H9 (cell line): Measurements from ENCODE around the gene SLC22A16. TPM values are rescaled to one million over a fixed set of nuclear protein-coding genes. Genes with fewer than 3 reads are reported as not detected.

Source experiments
- DNase-seq: peaks from one replicate; pipeline ENCODE4 v3.0.0-alpha.2; 2017
- H2AFZ ChIP-seq: one replicate; pipeline ENCODE4 v1.6.1; 2013; ENCODE audit warnings: mild to moderate bottlenecking, low read length, control low read depth, moderate library complexity
- H2AK5ac ChIP-seq: 2 replicates; pipeline ENCODE4 v1.6.1; 2013; ENCODE audit warnings: low read length, control low read depth, mixed read lengths; ENCODE audit not compliant: insufficient read length
- H2BK120ac ChIP-seq: one replicate; pipeline ENCODE4 v1.6.1; 2013; ENCODE audit warnings: low read depth, mild to moderate bottlenecking, low read length, control low read depth, inconsistent platforms; ENCODE audit not compliant: poor library complexity, severe bottlenecking
- H2BK12ac ChIP-seq: 2 replicates; pipeline ENCODE4 v1.6.1; 2013; ENCODE audit warnings: low read length, control low read depth, mixed read lengths, low read depth; ENCODE audit not compliant: insufficient read length
- H2BK15ac ChIP-seq: 2 replicates; pipeline ENCODE4 v1.6.1; 2013; ENCODE audit warnings: low read depth, low read length, control low read depth
- H2BK20ac ChIP-seq: one replicate; pipeline ENCODE4 v1.6.1; 2013; ENCODE audit warnings: low read depth, mild to moderate bottlenecking, low read length, control low read depth, inconsistent platforms; ENCODE audit not compliant: poor library complexity, severe bottlenecking
- H2BK5ac ChIP-seq: 2 replicates; pipeline ENCODE4 v1.6.1; 2013; ENCODE audit warnings: low read length, control low read depth, mixed read lengths; ENCODE audit not compliant: insufficient read length
- H3K14ac ChIP-seq: 2 replicates; pipeline ENCODE4 v1.6.1; 2013; ENCODE audit warnings: low read length, control low read depth; ENCODE audit not compliant: insufficient read depth
- H3K18ac ChIP-seq: 2 replicates; pipeline ENCODE4 v1.6.1; 2013; ENCODE audit warnings: low read depth, mild to moderate bottlenecking, mixed read lengths, low read length, control low read depth; ENCODE audit not compliant: insufficient read length
- H3K23ac ChIP-seq: 2 replicates; pipeline ENCODE4 v1.6.1; 2013; ENCODE audit warnings: low read length, control low read depth, mixed read lengths, low read depth; ENCODE audit not compliant: insufficient read length
- H3K23me2 ChIP-seq: 2 replicates; pipeline ENCODE4 v1.6.1; 2013; ENCODE audit warnings: low read depth, mild to moderate bottlenecking, mixed read lengths, low read length, control low read depth; ENCODE audit not compliant: insufficient read length, poor library complexity, severe bottlenecking
- H3K27ac ChIP-seq: 2 replicates; pipeline ENCODE4 v1.5.1; 2013; ENCODE audit warnings: low read length, control low read depth, mixed read lengths, low read depth; ENCODE audit not compliant: insufficient read length
- H3K27me3 ChIP-seq: 2 replicates; pipeline ENCODE4 v1.6.1; 2013; ENCODE audit warnings: low read length, control low read depth, inconsistent platforms; ENCODE audit not compliant: insufficient read depth
- H3K4ac ChIP-seq: 2 replicates; pipeline ENCODE4 v1.6.1; 2013; ENCODE audit warnings: low read depth, mild to moderate bottlenecking, control low read depth, inconsistent platforms, low read length, moderate library complexity
- H3K4me1 ChIP-seq: 2 replicates; pipeline ENCODE4 v1.6.1; 2013; ENCODE audit warnings: low read length, control low read depth, inconsistent platforms; ENCODE audit not compliant: insufficient read depth
- H3K4me2 ChIP-seq: 2 replicates; pipeline ENCODE4 v1.6.1; 2013; ENCODE audit warnings: low read length, control low read depth, mixed read lengths; ENCODE audit not compliant: insufficient read length, insufficient read depth
- H3K56ac ChIP-seq: 2 replicates; pipeline ENCODE4 v1.6.1; 2013; ENCODE audit warnings: low read depth, mild to moderate bottlenecking, mixed read lengths, low read length, control low read depth; ENCODE audit not compliant: insufficient read length
- H3K79me1 ChIP-seq: 2 replicates; pipeline ENCODE4 v1.6.1; 2013; ENCODE audit warnings: low read depth, mild to moderate bottlenecking, moderate library complexity, low read length, control low read depth, inconsistent platforms; ENCODE audit not compliant: insufficient read depth, poor library complexity, severe bottlenecking
- H3K79me2 ChIP-seq: 2 replicates; pipeline ENCODE4 v1.6.1; 2013; ENCODE audit warnings: low read length, control low read depth, inconsistent platforms; ENCODE audit not compliant: insufficient read depth
- H3K9ac ChIP-seq: 2 replicates; pipeline ENCODE4 v1.6.1; 2013; ENCODE audit warnings: low read length, control low read depth, mixed read lengths; ENCODE audit not compliant: insufficient read length; ENCODE audit errors: extremely low read depth
- H3K9me3 ChIP-seq: one replicate; pipeline ENCODE4 v1.6.1; 2013; ENCODE audit warnings: low read depth, low read length, inconsistent platforms; ENCODE audit not compliant: control insufficient read depth
- H3T11ph ChIP-seq: one replicate; pipeline ENCODE4 v1.6.1; 2013; ENCODE audit warnings: mild to moderate bottlenecking, low read length, control low read depth, inconsistent platforms
- H4K20me1 ChIP-seq: one replicate; pipeline ENCODE4 v1.6.1; 2013; ENCODE audit not compliant: control insufficient read depth, insufficient read length, insufficient read depth
- H4K5ac ChIP-seq: 2 replicates; pipeline ENCODE4 v1.6.1; 2013; ENCODE audit warnings: low read depth, mild to moderate bottlenecking, mixed read lengths, low read length, control low read depth; ENCODE audit not compliant: insufficient read length
- H4K8ac ChIP-seq: replicated peaks from 2 replicates; pipeline ENCODE4 v1.6.1; 2013; ENCODE audit warnings: low read length, control low read depth, mixed read lengths, low read depth; ENCODE audit not compliant: insufficient read length
- H4K91ac ChIP-seq: 2 replicates; pipeline ENCODE4 v1.6.1; 2013; ENCODE audit warnings: low read depth, mild to moderate bottlenecking, moderate library complexity, mixed read lengths, low read length, control low read depth; ENCODE audit not compliant: insufficient read length
- H3K27ac Mint-ChIP-seq, 3 experiments: 2 replicates in 2 of 3; 3 replicates in 1 of 3; pipeline ENCODE4 v1.8.0; 2020 to 2021; ENCODE audit warnings: mixed read lengths in 3 of 3, mild to moderate bottlenecking in 1 of 3, moderate library complexity in 1 of 3
- H3K27me3 Mint-ChIP-seq: 2 replicates; pipeline ENCODE4 v1.8.0; 2021; ENCODE audit warnings: low read depth, mild to moderate bottlenecking, moderate library complexity, mixed read lengths
- H3K36me3 Mint-ChIP-seq, 3 experiments: 2 replicates in 2 of 3; 3 replicates in 1 of 3; pipeline ENCODE4 v1.8.0; 2020 to 2021; ENCODE audit warnings: low read depth in 3 of 3, mixed read lengths in 3 of 3; ENCODE audit not compliant: insufficient read depth in 1 of 3
- H3K4me1 Mint-ChIP-seq, 2 experiments: 2 replicates each; pipeline ENCODE4 v1.8.0; 2020; ENCODE audit warnings: mixed read lengths in 2 of 2
- H3K4me3 Mint-ChIP-seq, 2 experiments: 2 replicates in 1 of 2; 3 replicates in 1 of 2; pipeline ENCODE4 v1.8.0; 2020 to 2021; ENCODE audit warnings: mild to moderate bottlenecking in 2 of 2, mixed read lengths in 2 of 2, moderate library complexity in 1 of 2
- H3K9me3 Mint-ChIP-seq, 2 experiments: 2 replicates in 1 of 2; 3 replicates in 1 of 2; pipeline ENCODE4 v1.8.0; 2020; ENCODE audit warnings: mild to moderate bottlenecking in 2 of 2, mixed read lengths in 2 of 2, moderate library complexity in 1 of 2
- WGBS: extraction: QIAGEN DNeasy Blood & Tissue Kit; methylation state at CpG from one replicate; pipeline ENCODE4 v1.1.7; 2013; ENCODE audit warnings: missing lambda C conversion rate, low lambda C conversion rate, mixed read lengths; ENCODE audit not compliant: insufficient read length; ENCODE audit errors: extremely low coverage; 5-methylcytosine and 5-hydroxymethylcytosine counted together
- total RNA-seq: library from RNA; stranded (reverse); gene quantifications from 2 replicates; pipeline ENCODE4 v1.2.1, GENCODE V29; 2021
- TF ChIP-seq, protein P1 (sequence below): fragments of 200-600 bp; sonication (generic); conservative IDR thresholded peaks from 3 replicates; pipeline ENCODE4 v1.8.0; 2021; ENCODE audit warnings: antibody characterized with exemption, mild to moderate bottlenecking

Gene SLC22A16
- total RNA-seq, 1 experiment from 2014 or later: not detected

DNA sequence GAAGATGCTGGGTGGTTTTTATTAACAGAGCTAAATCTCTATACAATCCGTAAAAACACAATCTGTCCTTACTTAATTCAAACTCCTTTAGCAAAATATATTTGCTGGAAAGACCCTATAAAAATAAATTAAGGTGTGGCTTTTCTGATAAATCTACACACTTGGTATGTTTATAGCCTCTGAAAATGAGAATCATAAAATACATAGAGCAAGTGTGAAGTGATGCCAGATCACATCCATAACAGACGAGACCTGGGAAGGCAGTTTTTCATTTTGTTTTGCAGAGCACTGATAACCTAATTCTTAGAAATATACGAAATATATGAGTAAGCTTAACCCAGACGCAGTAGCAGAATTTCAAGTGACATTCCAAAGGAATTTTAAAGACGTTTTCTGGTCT, 50.6 kb downstream of the SLC22A16 start:
- Histone ChIP-seq H2AFZ (no peak overlapping the region), H3K4me2 (no peak overlapping the region), H3K4me1 (no peaks in the 10 kb centered on the region; the same call in 1 of the 2 replicates), H4K91ac (no peak overlapping the region), H3K27me3 (no peaks in the 10 kb centered on the region), H3K4ac (no peak overlapping the region), H2BK20ac (no peak overlapping the region), H4K20me1 (no peaks in the 10 kb centered on the region), H2BK12ac (no peak overlapping the region), H4K5ac (no peak overlapping the region), H4K8ac (no peak overlapping the region), H3K56ac (no peak overlapping the region), H3K18ac (no peak overlapping the region), H3K9me3 (no peaks in the 10 kb centered on the region), H3K79me1 (no peaks in the 10 kb centered on the region), H3K23me2 (no peaks in the 10 kb centered on the region), H3T11ph (no peak overlapping the region), H2BK5ac (no peak overlapping the region), H3K27ac (no peak overlapping the region), H3K23ac (no peak overlapping the region), H3K79me2 (no peaks in the 10 kb centered on the region), H2BK120ac (no peak overlapping the region), H3K14ac (no peak overlapping the region), H2BK15ac (no peak overlapping the region), H2AK5ac (no peak overlapping the region), H3K9ac (no peak overlapping the region)
- Mint-ChIP-seq H3K4me3 (no peak overlapping the region), H3K27me3 (peaks cover 5% of the 10 kb centered on the region), H3K27ac (no peak overlapping the region), H3K36me3 (no peaks in the 10 kb centered on the region), H3K4me1 (peaks cover 10 to 14% of the 10 kb centered on the region in 2 experiments), H3K9me3 (no peaks in the 10 kb centered on the region; a peak in 1 of 5 replicates)
- no peak for DNase-seq
- no CpG with 5 or more reads among the region's 5 CpGs for WGBS
- TF ChIP-seq, protein P1, sequence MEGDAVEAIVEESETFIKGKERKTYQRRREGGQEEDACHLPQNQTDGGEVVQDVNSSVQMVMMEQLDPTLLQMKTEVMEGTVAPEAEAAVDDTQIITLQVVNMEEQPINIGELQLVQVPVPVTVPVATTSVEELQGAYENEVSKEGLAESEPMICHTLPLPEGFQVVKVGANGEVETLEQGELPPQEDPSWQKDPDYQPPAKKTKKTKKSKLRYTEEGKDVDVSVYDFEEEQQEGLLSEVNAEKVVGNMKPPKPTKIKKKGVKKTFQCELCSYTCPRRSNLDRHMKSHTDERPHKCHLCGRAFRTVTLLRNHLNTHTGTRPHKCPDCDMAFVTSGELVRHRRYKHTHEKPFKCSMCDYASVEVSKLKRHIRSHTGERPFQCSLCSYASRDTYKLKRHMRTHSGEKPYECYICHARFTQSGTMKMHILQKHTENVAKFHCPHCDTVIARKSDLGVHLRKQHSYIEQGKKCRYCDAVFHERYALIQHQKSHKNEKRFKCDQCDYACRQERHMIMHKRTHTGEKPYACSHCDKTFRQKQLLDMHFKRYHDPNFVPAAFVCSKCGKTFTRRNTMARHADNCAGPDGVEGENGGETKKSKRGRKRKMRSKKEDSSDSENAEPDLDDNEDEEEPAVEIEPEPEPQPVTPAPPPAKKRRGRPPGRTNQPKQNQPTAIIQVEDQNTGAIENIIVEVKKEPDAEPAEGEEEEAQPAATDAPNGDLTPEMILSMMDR: no peak
